GM12878 (cell line): ENCODE measurements around the gene ADNP2. TPM values are rescaled to one million over a fixed set of nuclear protein-coding genes. Genes with fewer than 3 reads are reported as not detected.

Source experiments
- ASH2L ChIP-seq: fragments of 300-600, 200-600 bp; sonication (generic); IDR thresholded peaks from 2 replicates; pipeline ENCODE4 v1.6.1; 2017; ENCODE audit warnings: low read depth, mild to moderate bottlenecking, borderline replicate concordance
- CBX5 ChIP-seq: sonication (generic); IDR thresholded peaks from 2 replicates; pipeline ENCODE4 v1.6.1; 2016; ENCODE audit warnings: low read depth, moderate library complexity, mild to moderate bottlenecking, inconsistent platforms
- CREM ChIP-seq: IDR thresholded peaks from 2 replicates; pipeline ENCODE4 v1.6.1; 2014; ENCODE audit warnings: antibody characterized with exemption, low read depth
- ETV6 ChIP-seq, 2 experiments: fragments of 450-650 bp in 1 of 2; IDR thresholded peaks in 1 of 2; conservative IDR thresholded peaks in 1 of 2; 2 replicates each; pipeline ENCODE4 v1.6.1; 2014; ENCODE audit warnings: antibody characterized with exemption in 1 of 2, borderline replicate concordance in 1 of 2, low read depth in 1 of 2, mild to moderate bottlenecking in 1 of 2, moderate library complexity in 1 of 2
- IKZF1 ChIP-seq: fragments of 450-650 bp; conservative IDR thresholded peaks from 2 replicates; pipeline ENCODE4 v1.6.1; 2017; ENCODE audit warnings: antibody characterized with exemption, mild to moderate bottlenecking
- NKRF ChIP-seq: fragments of 450-650 bp; conservative IDR thresholded peaks from 2 replicates; pipeline ENCODE4 v1.6.1; 2017; ENCODE audit warnings: mild to moderate bottlenecking, moderate library complexity
- NR2C1 ChIP-seq: fragments of 450-650 bp; IDR thresholded peaks from 2 replicates; pipeline ENCODE4 v1.6.1; 2017; ENCODE audit warnings: antibody characterized with exemption, mild to moderate bottlenecking, moderate library complexity
- PBX3 ChIP-seq: IDR thresholded peaks from 2 replicates; pipeline ENCODE4 v1.6.1; 2011; ENCODE audit warnings: mild to moderate bottlenecking, low read depth, low read length, moderate library complexity; ENCODE audit not compliant: insufficient replicate concordance
- RAD21 ChIP-seq: IDR thresholded peaks from 2 replicates; pipeline ENCODE4 v1.6.1; 2011; ENCODE audit warnings: mild to moderate bottlenecking, low read depth, low read length, moderate library complexity; ENCODE audit not compliant: insufficient read depth
- TAF1 ChIP-seq: IDR thresholded peaks from 2 replicates; pipeline ENCODE4 v1.6.1; 2011; ENCODE audit warnings: mild to moderate bottlenecking, low read depth, low read length, borderline replicate concordance
- polyA plus RNA-seq, 11 experiments: library from polyadenylated mRNA; depleted of rRNA in 4 of 11; unstranded in 6 of 11; stranded (reverse) in 5 of 11; fragments of >200 nt; fragmentation: Nextera tagmentation in 4 of 11; fragmentation: Illumina TruSeq in 1 of 11; extraction: Ambion mirVana in 4 of 11; extraction: Trizol in 1 of 11; gene quantifications; 1 replicate in 1 of 11; 2 replicates in 10 of 11; pipeline versions ENCODE4 v1.2.1 to v1.2.3, GENCODE V29; 2011 to 2016; ENCODE audit warnings: inconsistent platforms in 2 of 11, missing spikeins in 2 of 11, low read depth in 1 of 11
- total RNA-seq, 4 experiments: library from RNA; depleted of rRNA in 3 of 4; stranded (reverse); fragments of >200 nt in 3 of 4; fragmentation: Illumina TruSeq in 1 of 4; extraction: Trizol in 1 of 4; gene quantifications; 2 replicates each; pipeline versions ENCODE4 v1.2.1 to v1.2.3, GENCODE V29; 2013 to 2021

Gene ADNP2
- total and polyA plus RNA-seq, 10 of the 15 experiments (the other 5 are each of a cell fraction or from before 2014, with no cell fraction given), result 3.7 to 25.1 (median 13.0) TPM

GRCh38 chr18:80147037-80147417, 38.0 kb downstream of the ADNP2 start (continued):
- TF ChIP-seq NR2C1 (no peak), CBX5 (no peak), NKRF (no peak), TAF1 (no peak), ETV6 (conservative IDR thresholded peaks at IDR 0.05 in 1 of 2, IDR thresholded peaks at IDR 0.05 in 1 of 2; ENCODE audit: borderline replicate concordance in 1 of 2, low read depth in 1 of 2) (no peak), PBX3 (no peak), ASH2L (no peak), IKZF1 (no peak), RAD21 (no peak), CREM (no peak)
- TF ChIP-seq, all 136 proteins: peak for 0
